ENCODE results near the gene GRM6.
A peak's percentile ranks its signal among the peaks of the same experiment; 100 is the strongest.

DNA sequence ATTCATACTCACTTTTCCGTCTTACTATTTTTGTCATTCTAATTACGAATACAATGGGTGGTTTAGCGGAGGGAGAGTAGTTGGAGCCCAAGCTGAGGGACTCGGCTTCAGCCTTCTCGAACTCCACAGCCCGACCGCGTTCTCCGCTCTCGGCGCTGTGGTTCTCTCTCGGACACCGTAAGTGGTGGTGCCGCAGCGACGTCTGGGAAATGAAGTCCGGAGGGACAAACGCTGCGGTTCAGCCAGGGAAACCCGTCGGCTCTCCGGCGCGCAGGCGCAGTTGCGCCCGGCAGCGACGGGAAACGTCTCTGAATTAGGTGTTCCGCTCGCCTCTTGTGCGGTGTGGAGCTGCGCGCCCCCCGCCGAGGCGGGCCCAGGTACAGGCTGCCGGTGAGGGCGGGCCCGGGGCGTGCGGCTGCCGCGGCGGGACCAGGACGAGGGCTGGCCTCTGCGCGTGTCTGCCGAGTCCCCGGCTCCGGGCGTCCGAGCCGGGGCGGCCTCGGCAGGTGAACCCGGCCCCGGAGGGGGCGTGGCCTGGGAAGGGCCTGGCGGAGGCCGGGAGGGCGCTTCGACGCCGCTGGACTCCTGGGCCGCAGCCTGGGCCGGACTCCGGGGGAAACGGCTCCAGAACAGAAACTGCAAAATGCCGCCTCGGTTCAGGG is 28.5 kb upstream of the GRM6 start, which contains the start of gene ZNF879:
- TF ChIP-seq, protein P1, sequence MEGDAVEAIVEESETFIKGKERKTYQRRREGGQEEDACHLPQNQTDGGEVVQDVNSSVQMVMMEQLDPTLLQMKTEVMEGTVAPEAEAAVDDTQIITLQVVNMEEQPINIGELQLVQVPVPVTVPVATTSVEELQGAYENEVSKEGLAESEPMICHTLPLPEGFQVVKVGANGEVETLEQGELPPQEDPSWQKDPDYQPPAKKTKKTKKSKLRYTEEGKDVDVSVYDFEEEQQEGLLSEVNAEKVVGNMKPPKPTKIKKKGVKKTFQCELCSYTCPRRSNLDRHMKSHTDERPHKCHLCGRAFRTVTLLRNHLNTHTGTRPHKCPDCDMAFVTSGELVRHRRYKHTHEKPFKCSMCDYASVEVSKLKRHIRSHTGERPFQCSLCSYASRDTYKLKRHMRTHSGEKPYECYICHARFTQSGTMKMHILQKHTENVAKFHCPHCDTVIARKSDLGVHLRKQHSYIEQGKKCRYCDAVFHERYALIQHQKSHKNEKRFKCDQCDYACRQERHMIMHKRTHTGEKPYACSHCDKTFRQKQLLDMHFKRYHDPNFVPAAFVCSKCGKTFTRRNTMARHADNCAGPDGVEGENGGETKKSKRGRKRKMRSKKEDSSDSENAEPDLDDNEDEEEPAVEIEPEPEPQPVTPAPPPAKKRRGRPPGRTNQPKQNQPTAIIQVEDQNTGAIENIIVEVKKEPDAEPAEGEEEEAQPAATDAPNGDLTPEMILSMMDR (IDR thresholded peaks at IDR 0.05) = no peak
- peak; percentile 45 to 51 for TF ChIP-seq POLR2A (IDR thresholded peaks at IDR 0.05)

Data from gastroesophageal sphincter (tissue), 3 donors.